Superior temporal gyrus (tissue), 1 donor: ENCODE measurements around the gene SH3BGRL3.
A peak's percentile ranks its signal among the peaks of the same experiment; 100 is the strongest.
"Not testable (repeated sequence)": the region's sequence is repeated elsewhere in the genome, so short reads cannot be mapped to it uniquely, and the experiment has no call there.

Experiments used
- DNase-seq: peaks from one replicate; pipeline ENCODE4 v3.0.0-alpha.2; 2016; ENCODE audit errors: extremely low spot score

The SH3BGRL3 gene

GRCh38 chr1:26290882-26291261 is 11.0 kb downstream of the SH3BGRL3 start:
- no peak for DNase-seq

DNA sequence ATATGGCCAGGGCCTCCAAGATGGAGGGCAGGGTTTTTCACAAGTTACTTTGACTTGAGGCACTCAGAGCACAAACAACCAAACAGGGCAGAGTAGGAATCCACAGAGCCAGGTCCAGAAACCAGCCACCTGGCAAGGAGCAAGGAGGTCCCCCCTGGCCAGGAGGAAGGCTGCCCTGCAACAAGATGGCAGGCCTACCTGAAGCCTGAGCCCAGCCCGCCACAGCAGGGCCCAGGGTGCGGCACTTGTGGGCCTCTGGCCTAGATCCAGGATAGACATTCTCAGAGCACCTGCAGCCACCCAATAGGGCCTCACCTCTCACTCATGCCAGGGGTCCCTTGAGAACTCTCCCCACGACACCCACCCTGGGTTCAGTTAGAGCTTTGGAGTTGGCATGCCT is 11.5 kb downstream of the SH3BGRL3 start:
- no peak for DNase-seq

- DNase-seq = no peak
Measured at GRCh38 chr1:26291939-26292338, 12.1 kb downstream of the SH3BGRL3 start.

DNA sequence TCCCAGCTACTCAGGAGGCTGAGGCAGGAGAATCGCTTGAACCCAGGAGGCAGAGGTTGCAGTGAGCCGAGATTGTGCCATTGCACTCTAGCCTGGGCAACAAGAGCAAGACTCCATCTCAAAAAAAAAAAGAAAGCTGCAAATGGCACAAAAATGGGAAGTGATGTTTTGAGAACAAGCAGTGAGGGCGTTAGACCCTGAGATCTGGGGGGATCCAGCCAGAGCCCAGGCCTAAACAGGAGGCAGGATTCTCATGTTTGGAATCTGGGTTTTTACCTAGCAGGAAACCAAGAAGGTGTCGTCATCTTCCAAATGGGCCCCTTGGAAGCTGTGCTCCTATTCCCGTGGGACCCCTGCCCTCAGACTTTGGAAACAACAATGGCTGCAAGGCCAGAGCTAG is 12.8 kb downstream of the SH3BGRL3 start:
- not testable (repeated sequence) for DNase-seq

DNA sequence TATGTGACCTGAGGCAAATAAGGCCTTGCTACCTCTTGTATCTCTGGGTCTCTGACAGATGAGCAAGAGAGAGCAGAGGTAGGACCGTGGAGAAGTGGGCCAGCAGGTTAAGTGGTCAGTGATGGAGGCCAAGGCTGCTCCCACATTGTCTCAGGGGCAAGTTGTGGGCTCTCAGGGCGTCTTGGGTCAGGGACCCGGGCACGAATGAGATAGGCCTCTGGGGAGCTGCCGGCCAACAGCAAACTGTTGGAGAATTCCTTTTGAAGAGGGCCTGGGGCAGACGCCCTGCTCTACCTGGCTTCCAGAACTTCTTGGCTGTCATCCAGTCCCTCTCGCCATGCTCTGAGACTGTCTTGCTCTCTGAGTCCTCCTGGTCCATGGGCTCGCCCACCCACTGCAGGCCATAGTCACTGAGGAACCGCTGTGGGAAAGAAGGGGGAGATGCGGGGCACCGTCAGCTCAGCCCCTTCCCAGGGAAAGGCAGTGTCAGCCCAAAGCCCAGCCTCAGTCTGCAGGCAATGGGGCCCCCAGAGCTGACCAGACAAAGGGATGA is 14.1 kb downstream of the SH3BGRL3 start:
- DNase-seq = no peak

- no peak for DNase-seq
Measured at GRCh38 chr1:26295194-26296138, 15.6 kb downstream of the SH3BGRL3 start.

- DNase-seq = no peak
Measured at GRCh38 chr1:26296340-26297056, 16.6 kb downstream of the SH3BGRL3 start.

GRCh38 chr1:26297057-26297790 is 17.3 kb downstream of the SH3BGRL3 start:
- DNase-seq = no peak

DNA sequence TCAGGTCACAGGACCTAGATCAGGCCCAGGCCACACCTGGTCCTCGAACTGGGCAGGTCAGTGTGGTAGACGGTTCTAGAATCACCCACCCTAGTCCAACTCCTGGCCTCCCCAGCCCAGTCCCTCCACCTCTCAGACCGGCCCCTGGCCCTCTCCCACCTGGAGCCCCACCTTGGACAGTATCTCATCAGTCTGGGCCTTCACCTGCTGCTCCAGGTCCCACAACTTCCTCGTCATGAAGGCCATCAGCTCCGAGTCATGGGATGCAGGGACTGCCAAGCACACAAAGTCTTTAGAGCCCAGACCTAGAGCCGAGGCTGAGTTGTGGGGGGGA is 17.9 kb downstream of the SH3BGRL3 start:
- DNase-seq = no peak

- DNase-seq = no peak
Measured at GRCh38 chr1:26300578-26301275, 20.8 kb downstream of the SH3BGRL3 start.

DNA sequence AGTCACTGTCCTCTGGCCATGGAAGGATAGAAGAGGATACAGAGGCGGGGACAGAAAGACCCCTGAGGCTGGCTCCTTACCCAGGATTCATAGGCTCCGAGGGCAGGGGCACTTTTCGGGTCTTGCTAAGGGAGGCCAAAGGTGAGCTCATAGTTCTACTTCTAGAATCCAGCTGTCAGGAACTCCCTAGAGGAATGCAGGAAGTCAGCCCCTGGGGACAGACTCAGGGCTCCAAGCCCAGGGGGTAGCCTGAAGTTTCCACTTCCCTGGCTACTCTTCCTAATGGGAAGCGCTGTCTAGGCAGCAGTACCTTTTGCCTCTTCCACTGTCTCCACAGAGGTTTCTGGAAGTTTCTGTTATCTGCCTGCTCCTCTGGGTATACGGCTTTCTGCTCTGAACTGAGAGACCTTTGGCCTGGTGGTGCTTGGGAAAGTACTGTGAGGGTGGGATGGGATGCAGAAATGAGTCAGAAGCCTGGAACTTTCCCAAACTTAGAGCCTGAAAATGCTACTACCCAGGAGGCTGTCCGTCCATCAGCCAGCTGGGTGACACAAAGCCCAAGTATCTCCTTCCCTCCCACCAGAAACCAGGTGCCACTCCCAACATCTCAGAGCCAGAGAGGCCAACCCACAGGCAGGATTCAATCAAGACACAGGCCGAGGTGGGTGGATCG is 23.0 kb downstream of the SH3BGRL3 start:
- DNase-seq = no peak

GRCh38 chr1:26305667-26306289 is 25.9 kb downstream of the SH3BGRL3 start:
- DNase-seq = no peak

DNA sequence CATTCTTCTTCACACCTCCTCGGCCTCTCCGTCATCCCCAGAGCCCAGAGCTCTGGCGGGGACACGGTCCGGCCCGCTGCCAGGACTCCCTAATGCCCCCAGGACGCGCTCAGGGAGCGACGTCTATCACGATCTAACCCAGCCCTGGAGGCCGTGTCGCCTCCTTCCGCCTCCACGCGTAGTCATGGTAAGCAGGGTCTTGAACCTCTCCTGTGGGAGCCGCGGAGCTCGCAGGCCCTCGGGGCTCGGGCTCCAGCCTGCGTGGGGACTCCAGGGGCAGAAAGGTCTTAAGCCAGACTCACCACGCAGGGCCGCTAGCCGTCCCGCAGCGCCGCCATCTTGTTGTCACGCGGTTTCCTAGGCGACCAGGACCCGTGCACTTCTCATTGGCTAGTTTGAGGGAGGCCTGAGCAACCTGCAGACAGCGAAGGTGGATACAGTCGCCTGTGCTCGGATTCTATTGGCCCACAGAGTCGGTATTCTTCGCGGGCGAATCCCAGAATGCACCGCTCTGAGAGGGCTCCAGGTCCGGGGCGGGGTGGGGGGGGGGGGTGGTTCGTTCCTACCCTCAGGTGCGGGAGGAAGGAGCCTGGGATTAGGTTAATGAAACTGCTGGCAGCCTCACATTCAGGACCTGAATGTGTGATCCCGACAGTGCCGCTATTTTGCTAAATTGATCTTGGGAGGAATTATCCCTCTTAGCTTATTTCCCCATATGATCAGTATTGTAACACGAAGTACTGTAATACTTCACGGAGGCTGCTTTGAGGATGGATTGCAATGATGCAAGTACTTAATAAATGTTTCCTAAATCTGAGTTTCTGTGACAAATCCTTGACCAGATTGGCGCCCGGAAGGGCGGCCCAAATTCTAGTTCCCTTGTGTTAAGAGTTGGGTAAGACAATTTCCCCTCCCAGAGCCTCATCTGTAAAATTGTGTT is 26.7 kb downstream of the SH3BGRL3 start, which contains the start of gene UBXN11:
UBXN11 (minus strand) TSS at position 347 of the 940 bp plus-strand sequence. CDS start 3,753 bp downstream, outside the sequence.
- DNase-seq = peak; percentile 87

GRCh38 chr1:26307363-26307781 is 27.5 kb downstream of the SH3BGRL3 start:
- DNase-seq = no peak

DNA sequence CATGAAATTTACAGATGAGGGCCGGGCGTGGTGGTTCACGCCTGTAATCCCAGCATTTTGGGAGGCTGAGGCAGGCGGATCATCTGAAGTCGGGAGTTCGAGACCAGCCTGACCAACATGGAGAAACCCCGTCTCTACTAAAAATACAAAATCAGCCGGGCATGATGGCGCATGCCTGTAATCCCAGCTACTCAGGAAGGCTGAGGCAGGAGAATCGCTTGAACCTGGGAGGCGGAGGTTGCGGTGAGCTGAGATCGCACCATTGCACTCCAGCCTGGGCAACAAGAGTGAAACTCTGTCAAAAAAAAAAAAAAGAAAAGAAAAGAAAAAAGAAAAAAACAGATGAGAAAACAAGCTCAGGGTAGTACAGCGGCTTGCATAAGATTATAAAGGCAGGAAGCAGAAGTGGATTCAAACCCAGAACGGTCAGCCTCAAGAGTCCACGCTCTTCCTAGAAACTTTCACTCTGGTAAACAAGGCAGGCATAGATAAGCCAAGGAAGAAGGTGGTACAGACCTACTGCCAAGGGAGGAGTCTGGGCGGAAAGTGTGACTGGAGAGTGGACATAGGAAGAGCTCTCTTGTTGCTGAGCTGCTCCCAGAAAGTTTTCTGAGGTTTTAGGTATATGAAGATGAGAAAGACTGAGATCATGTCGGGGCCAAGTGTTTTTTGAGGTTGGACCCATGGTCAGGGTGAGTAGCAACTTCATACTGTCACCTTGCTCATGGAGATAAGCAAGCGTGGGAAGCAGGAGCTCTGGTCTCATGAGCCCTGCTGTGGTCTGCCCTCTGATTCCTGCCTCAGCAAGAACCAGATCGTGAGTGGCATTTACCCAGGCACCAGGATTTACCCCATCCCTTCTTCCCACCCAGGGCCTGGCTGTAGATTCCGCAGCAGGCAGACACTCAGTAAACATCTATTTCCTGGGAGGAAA is 28.3 kb downstream of the SH3BGRL3 start:
- not testable (repeated sequence) for DNase-seq

- DNase-seq = no peak
Measured at GRCh38 chr1:26314501-26314900, 34.6 kb downstream of the SH3BGRL3 start.

DNA sequence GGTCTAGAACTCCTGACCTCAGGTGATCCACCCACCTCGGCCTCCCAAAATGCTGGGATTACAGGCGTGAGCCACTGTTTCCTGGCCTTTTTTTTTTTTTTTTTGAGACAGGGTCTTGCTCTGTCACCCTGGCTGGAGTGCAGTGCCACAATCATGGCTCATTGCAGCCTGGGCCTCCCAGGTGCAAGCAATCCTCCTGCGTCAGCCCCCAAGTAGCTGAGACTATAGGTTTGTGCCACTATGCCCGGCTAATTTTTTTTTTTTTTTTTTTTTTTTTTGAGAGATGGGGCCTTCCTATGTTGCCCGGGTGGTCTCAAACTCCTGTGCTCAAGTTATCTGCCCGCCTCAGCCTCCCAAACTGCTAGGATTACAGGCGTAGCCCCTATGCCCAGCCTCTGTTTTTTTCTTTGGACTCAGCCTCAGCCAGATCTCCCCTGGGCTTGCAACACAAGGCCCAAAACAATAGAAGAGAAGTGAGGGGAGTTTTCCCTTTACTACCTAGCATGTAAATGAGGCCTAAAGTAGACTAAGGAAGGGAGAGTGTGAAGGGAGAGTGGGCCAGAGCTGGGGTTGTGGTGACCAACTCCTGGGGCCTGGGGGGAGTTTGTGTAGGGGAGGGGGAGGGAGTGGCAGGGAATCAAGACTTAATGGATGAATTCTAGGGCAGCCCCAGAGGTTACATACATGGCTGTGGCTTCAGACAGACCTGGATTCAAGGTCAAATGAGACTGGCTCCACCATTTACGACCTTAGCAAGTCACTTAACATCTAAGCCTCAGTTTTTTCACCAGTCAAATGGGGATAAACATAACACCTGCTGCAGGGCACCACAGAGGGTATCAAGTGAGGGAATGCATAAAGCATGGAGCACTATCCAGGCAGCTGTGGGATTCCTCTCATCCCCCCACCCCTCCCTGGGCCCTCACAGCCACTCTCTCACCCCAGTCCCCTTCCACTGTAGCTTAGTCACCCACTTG is 36.3 kb downstream of the SH3BGRL3 start:
- DNase-seq = no peak
